Peyer's patch (tissue), 4 donors: ENCODE measurements around the gene NAP1L4. TPM values are rescaled to one million over a fixed set of nuclear protein-coding genes. Genes with fewer than 3 reads are reported as not detected.

ENCODE experiments used
- DNase-seq, 3 donors: peaks; one replicate each; pipeline ENCODE4 v3.0.0-alpha.2; 2017 to 2019
- H3K27ac ChIP-seq, 4 donors: fragments of 200-600 bp; sonication (generic); one replicate each; pipeline ENCODE4 v1.5.1; 2016 to 2019
- H3K27me3 ChIP-seq, 2 donors: fragments of 200-600 bp; sonication (generic); one replicate each; pipeline ENCODE4 v1.5.1; 2019
- H3K36me3 ChIP-seq, 3 donors: fragments of 200-600 bp; sonication (generic); one replicate each; pipeline ENCODE4 v1.5.1; 2016 to 2019
- H3K4me1 ChIP-seq, 4 donors: fragments of 200-600 bp; sonication (generic); one replicate each; pipeline ENCODE4 v1.5.1; 2016 to 2019
- H3K4me3 ChIP-seq, 4 donors: fragments of 200-600 bp; sonication (generic); 1 replicate in 3 of 4; 2 replicates in 1 of 4; pipeline ENCODE4 v1.5.1; 2016 to 2019; ENCODE audit warnings: mild to moderate bottlenecking in 1 of 4
- H3K9me3 ChIP-seq, 4 donors: fragments of 200-600 bp; sonication (generic); one replicate each; pipeline ENCODE4 v1.5.1; 2016 to 2019; ENCODE audit warnings: mild to moderate bottlenecking in 1 of 4
- POLR2A ChIP-seq, 2 donors: fragments of 450-650 bp; IDR thresholded peaks; one replicate each; pipeline ENCODE4 v1.5.1; 2017; ENCODE audit warnings: antibody characterized with exemption in 2 of 2, mild to moderate bottlenecking in 2 of 2, moderate library complexity in 2 of 2
- total RNA-seq, 4 donors: library from RNA; depleted of rRNA; stranded (reverse); fragments of >200 nt; gene quantifications; one replicate each; pipeline ENCODE4 v1.1.0, GENCODE V29; 2016
- TF ChIP-seq, protein P1 (sequence below), 6 experiments: fragments of 450-650 bp in 4 of 6; fragments of 200-600 bp in 2 of 6; sonication (generic) in 1 of 6; IDR thresholded peaks; one replicate each; pipeline ENCODE4 v1.5.1; 2017 to 2019; ENCODE audit warnings: antibody characterized with exemption in 6 of 6, mild to moderate bottlenecking in 3 of 6, moderate library complexity in 1 of 6

Gene NAP1L4
- total RNA-seq, 4 donors from 2014 or later, result 87.6 to 177 (median 119) TPM

DNA sequence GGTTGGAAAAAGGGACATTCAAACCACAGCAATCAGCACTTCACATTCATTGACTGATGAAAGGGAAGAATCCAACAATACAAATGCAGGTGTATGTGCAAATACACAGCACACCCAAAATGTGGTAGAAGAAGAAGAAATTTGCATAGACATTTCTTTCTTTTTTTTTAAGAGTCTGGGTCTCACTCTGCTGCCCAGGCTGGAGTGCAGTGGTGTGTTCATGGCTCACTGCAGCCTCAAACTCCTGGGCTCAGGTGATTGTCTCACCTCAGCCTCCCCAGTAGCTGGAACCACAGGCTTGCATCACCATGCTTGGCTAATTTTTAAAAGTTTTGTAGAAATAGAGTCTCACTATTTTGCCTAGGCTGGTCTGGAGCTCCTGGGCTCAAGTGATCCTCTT lies 43.2 kb upstream of the NAP1L4 start:
- Histone ChIP-seq H3K27ac (peak overlapping the region in 1 of 4 donors; percentile 65), H3K36me3 (peaks cover 0 to 78% (median 4%) of the 10 kb centered on the region in 3 donors)

DNA sequence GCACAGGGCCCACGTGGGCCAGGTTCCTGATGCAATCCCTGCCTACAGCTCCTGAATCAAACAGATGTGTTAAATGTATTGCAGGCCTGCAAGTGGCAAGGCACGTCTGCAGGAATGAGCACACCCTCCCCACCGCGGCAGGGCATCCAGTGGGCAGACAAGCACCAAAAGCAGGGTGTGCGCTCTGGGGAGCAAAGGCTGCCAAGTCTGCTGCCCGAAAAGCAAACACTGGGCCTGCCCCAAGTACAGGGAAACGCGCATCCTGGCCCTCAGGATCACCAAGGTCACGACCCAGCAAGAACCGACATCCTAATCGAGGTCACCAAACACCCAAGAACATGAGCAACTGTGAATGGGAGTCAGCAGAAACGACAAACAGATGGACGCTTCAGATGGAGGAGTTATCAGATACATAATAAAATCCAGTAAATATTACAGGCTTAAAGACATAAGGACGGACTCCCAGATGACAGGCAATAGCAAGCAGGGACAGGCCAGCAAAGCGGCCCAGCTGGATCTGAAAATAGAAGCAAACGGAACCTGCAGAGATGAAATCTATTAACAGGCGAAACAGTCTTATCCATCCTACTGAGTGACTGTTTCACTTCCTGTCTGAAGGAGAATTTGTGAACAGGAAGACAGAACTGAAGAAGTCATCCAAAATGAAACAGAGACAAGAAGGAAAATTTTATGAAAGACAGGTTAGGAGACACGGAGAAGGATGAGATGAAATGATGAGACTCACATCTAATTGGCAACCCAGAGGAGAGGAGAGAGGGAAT lies 38.4 kb upstream of the NAP1L4 start:
- DNase-seq, result no peak
- no peak overlapping the region for H3K4me3 ChIP-seq

More for the DNA sequence above, 43.2 kb upstream of the NAP1L4 start:
- Histone ChIP-seq H3K4me1 (peaks cover 0 to 13% (median 5%) of the 10 kb centered on the region in 4 donors), H3K27me3 (no peaks in the 10 kb centered on the region), H3K9me3 (no peaks in the 10 kb centered on the region), H3K4me3 (no peak overlapping the region)
- no peak for TF ChIP-seq POLR2A (IDR thresholded peaks at IDR 0.05)
- TF ChIP-seq, protein P1, sequence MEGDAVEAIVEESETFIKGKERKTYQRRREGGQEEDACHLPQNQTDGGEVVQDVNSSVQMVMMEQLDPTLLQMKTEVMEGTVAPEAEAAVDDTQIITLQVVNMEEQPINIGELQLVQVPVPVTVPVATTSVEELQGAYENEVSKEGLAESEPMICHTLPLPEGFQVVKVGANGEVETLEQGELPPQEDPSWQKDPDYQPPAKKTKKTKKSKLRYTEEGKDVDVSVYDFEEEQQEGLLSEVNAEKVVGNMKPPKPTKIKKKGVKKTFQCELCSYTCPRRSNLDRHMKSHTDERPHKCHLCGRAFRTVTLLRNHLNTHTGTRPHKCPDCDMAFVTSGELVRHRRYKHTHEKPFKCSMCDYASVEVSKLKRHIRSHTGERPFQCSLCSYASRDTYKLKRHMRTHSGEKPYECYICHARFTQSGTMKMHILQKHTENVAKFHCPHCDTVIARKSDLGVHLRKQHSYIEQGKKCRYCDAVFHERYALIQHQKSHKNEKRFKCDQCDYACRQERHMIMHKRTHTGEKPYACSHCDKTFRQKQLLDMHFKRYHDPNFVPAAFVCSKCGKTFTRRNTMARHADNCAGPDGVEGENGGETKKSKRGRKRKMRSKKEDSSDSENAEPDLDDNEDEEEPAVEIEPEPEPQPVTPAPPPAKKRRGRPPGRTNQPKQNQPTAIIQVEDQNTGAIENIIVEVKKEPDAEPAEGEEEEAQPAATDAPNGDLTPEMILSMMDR (IDR thresholded peaks at IDR 0.05), result no peak
- DNase-seq, result peak in 2 of 3 donors; percentile 49 to 60

DNA sequence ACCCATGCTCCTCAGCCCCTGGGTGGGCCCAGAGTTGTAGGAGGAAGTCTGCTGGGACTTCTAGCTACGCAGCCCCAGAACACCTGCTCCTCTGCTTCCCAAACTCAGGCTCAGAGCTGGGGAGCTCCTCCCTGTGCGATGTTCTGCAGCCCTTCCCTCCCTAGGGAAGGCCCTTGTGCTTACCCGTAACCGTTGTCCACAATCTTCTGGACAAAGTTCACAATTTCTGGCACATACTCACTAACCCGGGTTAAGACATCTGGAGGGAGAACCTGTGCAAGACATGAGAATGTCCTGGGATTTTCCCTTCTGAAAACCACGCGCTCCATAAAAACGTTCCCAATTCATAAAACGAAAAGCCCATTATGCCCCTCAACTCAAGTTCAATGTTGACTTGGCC lies 36.7 kb upstream of the NAP1L4 start:
- TF ChIP-seq POLR2A (IDR thresholded peaks at IDR 0.05), result no peak
- TF ChIP-seq, protein P1 (IDR thresholded peaks at IDR 0.05), result no peak
- Histone ChIP-seq H3K36me3 (peaks cover 0 to 80% (median 0%) of the 10 kb centered on the region in 3 donors), H3K27me3 (no peaks in the 10 kb centered on the region), H3K4me3 (no peak overlapping the region), H3K4me1 (peaks cover 0 to 17% (median 4%) of the 10 kb centered on the region in 4 donors), H3K27ac (no peak overlapping the region), H3K9me3 (no peaks in the 10 kb centered on the region)
- peak in 1 of 3 donors; percentile 49 for DNase-seq

More for the DNA sequence above, 38.4 kb upstream of the NAP1L4 start:
- H3K36me3 ChIP-seq, result peaks cover 0 to 78% (median 0%) of the 10 kb centered on the region in 3 donors
- H3K9me3 ChIP-seq, result no peaks in the 10 kb centered on the region
- no peak for TF ChIP-seq POLR2A (IDR thresholded peaks at IDR 0.05)
- TF ChIP-seq, protein P1 (IDR thresholded peaks at IDR 0.05), result no peak
- no peaks in the 10 kb centered on the region for H3K27me3 ChIP-seq
- H3K27ac ChIP-seq, result no peak overlapping the region
- H3K4me1 ChIP-seq, result peaks cover 0 to 17% (median 4%) of the 10 kb centered on the region in 4 donors

DNA sequence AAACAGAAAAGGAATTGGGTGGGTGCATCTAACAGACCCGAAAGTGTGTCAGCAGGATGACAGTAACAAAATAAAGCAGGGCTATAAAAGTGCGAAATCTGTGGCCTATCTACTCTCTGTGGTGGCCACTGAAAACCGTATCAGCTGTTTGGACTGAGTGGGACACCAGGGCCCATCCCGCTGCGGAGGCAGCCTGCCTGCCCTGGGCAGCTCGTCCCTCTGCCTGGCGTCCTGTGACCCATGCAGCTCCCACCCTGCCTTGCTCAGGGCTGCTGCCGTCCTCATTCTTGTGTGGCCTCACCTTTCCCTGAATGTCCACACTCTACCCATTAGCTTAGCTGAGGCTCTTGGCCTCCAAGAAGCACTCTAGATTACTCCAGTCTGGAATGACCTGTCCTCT lies 34.7 kb upstream of the NAP1L4 start:
- Histone ChIP-seq H3K4me1 (peaks cover 0 to 23% (median 8%) of the 10 kb centered on the region in 4 donors), H3K36me3 (peaks cover 0 to 75% (median 0%) of the 10 kb centered on the region in 3 donors), H3K27ac (no peak overlapping the region), H3K4me3 (no peak overlapping the region), H3K9me3 (no peaks in the 10 kb centered on the region), H3K27me3 (no peaks in the 10 kb centered on the region)
- no peak for DNase-seq
- no peak for TF ChIP-seq POLR2A (IDR thresholded peaks at IDR 0.05)
- TF ChIP-seq, protein P1 (IDR thresholded peaks at IDR 0.05), result no peak

DNA sequence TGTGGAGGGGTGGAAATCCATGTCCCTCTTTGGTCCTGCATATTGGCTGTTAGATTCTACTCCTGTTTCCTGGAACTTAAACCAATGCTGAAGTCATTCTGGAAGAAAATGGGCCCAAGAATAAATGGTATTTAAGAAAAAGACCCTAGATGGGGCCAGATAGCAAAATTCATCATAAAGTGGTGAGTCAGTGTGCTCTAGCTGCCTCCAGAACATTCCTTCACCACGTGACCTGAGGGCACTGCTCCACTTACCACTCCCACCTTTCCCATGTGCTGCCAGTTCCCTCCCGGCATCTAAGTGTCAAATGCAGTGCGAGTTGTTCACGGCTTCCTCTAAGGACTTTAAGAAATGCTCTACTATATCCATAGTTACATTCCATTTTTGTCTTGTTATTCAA lies 30.9 kb upstream of the NAP1L4 start:
- Histone ChIP-seq H3K9me3 (no peaks in the 10 kb centered on the region), H3K4me1 (peaks cover 0 to 16% (median 7%) of the 10 kb centered on the region in 4 donors), H3K4me3 (no peak overlapping the region), H3K27ac (peak overlapping the region in 1 of 4 donors; percentile 17), H3K27me3 (no peaks in the 10 kb centered on the region), H3K36me3 (peaks cover 0 to 67% (median 0%) of the 10 kb centered on the region in 3 donors)
- TF ChIP-seq, protein P1 (IDR thresholded peaks at IDR 0.05), result no peak
- no peak for TF ChIP-seq POLR2A (IDR thresholded peaks at IDR 0.05)
- DNase-seq, result no peak
